HepG2 (cell line): ENCODE data around the gene ZNF341. TPM values are rescaled to one million over a fixed set of nuclear protein-coding genes. Genes with fewer than 3 reads are reported as not detected.

ENCODE experiments used
- AGO2 ChIP-seq: fragments of 200-400 bp; formaldehyde crosslinking; optimal IDR thresholded peaks from 2 replicates; pipeline ENCODE3; 2017; ENCODE audit warnings: mild to moderate bottlenecking, low read depth, low read length, moderate library complexity
- ARNTL ChIP-seq: sonication (generic); formaldehyde crosslinking; IDR thresholded peaks from 2 replicates; pipeline ENCODE4 v1.4.0; 2020; ENCODE audit warnings: mild to moderate bottlenecking, missing genetic modification reagents
- ATF5 ChIP-seq: sonication (generic); formaldehyde crosslinking; IDR thresholded peaks from 2 replicates; pipeline ENCODE4 v1.4.0; 2020; ENCODE audit warnings: mild to moderate bottlenecking, low read depth, missing genetic modification reagents
- GTF2F1 ChIP-seq: fragments of 150-350 bp; IDR thresholded peaks from 2 replicates; pipeline ENCODE4 v1.6.1; 2014; ENCODE audit warnings: low read length
- HBP1 ChIP-seq: IDR thresholded peaks from 2 replicates; pipeline ENCODE4 v1.6.1; 2016; ENCODE audit warnings: low read depth, control low read depth
- HMGXB4 ChIP-seq, 2 experiments: sonication (generic) in 1 of 2; formaldehyde crosslinking in 1 of 2; IDR thresholded peaks; 2 replicates each; pipeline versions ENCODE4 v1.4.0 to v1.6.1; 2018 to 2020; ENCODE audit warnings: missing genetic modification reagents in 2 of 2, borderline replicate concordance in 1 of 2, low read depth in 1 of 2, mild to moderate bottlenecking in 1 of 2, missing biosample characterization in 1 of 2
- HNF4A ChIP-seq: sonication (generic); formaldehyde crosslinking; IDR thresholded peaks from 2 replicates; pipeline ENCODE4 v1.4.0; 2020; ENCODE audit warnings: missing genetic modification reagents
- HOXA3 ChIP-seq: sonication (generic); formaldehyde crosslinking; IDR thresholded peaks from 2 replicates; pipeline ENCODE4 v1.5.0; 2020; ENCODE audit warnings: missing genetic modification reagents
- IRF9 ChIP-seq: sonication (generic); formaldehyde crosslinking; IDR thresholded peaks from 2 replicates; pipeline ENCODE4 v1.8.0; 2022; ENCODE audit warnings: missing genetic modification reagents, mild to moderate bottlenecking, borderline replicate concordance
- MYC ChIP-seq: sonication (generic); formaldehyde crosslinking; IDR thresholded peaks from 2 replicates; pipeline ENCODE4 v1.9.0; 2021; ENCODE audit warnings: missing genetic modification reagents, borderline replicate concordance
- NCOA1 ChIP-seq: sonication (generic); formaldehyde crosslinking; IDR thresholded peaks from 2 replicates; pipeline ENCODE4 v1.9.0; 2021; ENCODE audit warnings: missing genetic modification reagents
- NR3C1 ChIP-seq: sonication (generic); formaldehyde crosslinking; IDR thresholded peaks from 2 replicates; pipeline ENCODE4 v1.4.0; 2020; ENCODE audit warnings: missing genetic modification reagents
- PHF8 ChIP-seq: sonication (generic); formaldehyde crosslinking; IDR thresholded peaks from 2 replicates; pipeline ENCODE4 v1.5.0; 2020; ENCODE audit warnings: missing genetic modification reagents
- TOE1 ChIP-seq: sonication (generic); formaldehyde crosslinking; IDR thresholded peaks from 2 replicates; pipeline ENCODE4 v1.4.0; 2020; ENCODE audit warnings: mild to moderate bottlenecking, missing genetic modification reagents
- ZBTB3 ChIP-seq: sonication (generic); formaldehyde crosslinking; IDR thresholded peaks from 2 replicates; pipeline ENCODE4 v1.4.0; 2020; ENCODE audit warnings: low read depth, mild to moderate bottlenecking, moderate library complexity, missing genetic modification reagents, borderline replicate concordance
- ZMYM2 ChIP-seq: sonication (generic); formaldehyde crosslinking; IDR thresholded peaks from 2 replicates; pipeline ENCODE4 v1.8.0; 2022; ENCODE audit warnings: mild to moderate bottlenecking, missing genetic modification reagents
- ZNF224 ChIP-seq: sonication (generic); formaldehyde crosslinking; IDR thresholded peaks from 2 replicates; pipeline ENCODE4 v1.5.0; 2020; ENCODE audit warnings: mild to moderate bottlenecking, missing genetic modification reagents
- ZNF34 ChIP-seq: sonication (generic); formaldehyde crosslinking; IDR thresholded peaks from 2 replicates; pipeline ENCODE4 v1.4.0; 2020; ENCODE audit warnings: mild to moderate bottlenecking, missing genetic modification reagents, borderline replicate concordance
- ZNF552 ChIP-seq: sonication (generic); formaldehyde crosslinking; IDR thresholded peaks from 2 replicates; pipeline ENCODE4 v1.9.0; 2022; ENCODE audit warnings: missing genetic modification reagents, mild to moderate bottlenecking, borderline replicate concordance
- ZNF616 ChIP-seq: sonication (generic); formaldehyde crosslinking; IDR thresholded peaks from 2 replicates; pipeline ENCODE4 v1.5.0; 2020; ENCODE audit warnings: low read depth, mild to moderate bottlenecking, missing genetic modification reagents
- ZNF704 ChIP-seq: sonication (generic); formaldehyde crosslinking; IDR thresholded peaks from 2 replicates; pipeline ENCODE4 v1.8.1; 2023; ENCODE audit warnings: mild to moderate bottlenecking, inconsistent platforms, moderate library complexity, missing genetic modification reagents, borderline replicate concordance
- ZNF766 ChIP-seq: sonication (generic); formaldehyde crosslinking; IDR thresholded peaks from 2 replicates; pipeline ENCODE4 v1.5.0; 2020; ENCODE audit warnings: missing genetic modification reagents, borderline replicate concordance
- ZNF841 ChIP-seq: sonication (generic); formaldehyde crosslinking; IDR thresholded peaks from 2 replicates; pipeline ENCODE4 v1.8.1; 2023; ENCODE audit warnings: missing genetic modification reagents, borderline replicate concordance
- polyA plus RNA-seq, 8 experiments: library from polyadenylated mRNA; depleted of rRNA in 3 of 8; stranded (reverse) in 7 of 8; unstranded in 1 of 8; fragments of >200 nt; fragmentation: Illumina TruSeq in 4 of 8; extraction: Trizol in 4 of 8; gene quantifications; 2 replicates each; pipeline versions ENCODE4 v1.2.1 to v1.2.3, GENCODE V29; 2011 to 2016; ENCODE audit warnings: low read depth in 4 of 8, missing spikeins in 1 of 8, mixed read lengths in 1 of 8; ENCODE audit not compliant: insufficient read depth in 1 of 8
- total RNA-seq, 5 experiments: library from RNA; depleted of rRNA; stranded (reverse); fragments of >200 nt; fragmentation: Illumina TruSeq; extraction: Trizol; gene quantifications; 2 replicates each; pipeline ENCODE4 v1.2.3, GENCODE V29; 2016; ENCODE audit warnings: low read depth in 1 of 5

ZNF341 gene
- total and polyA plus RNA-seq, 2 of the 13 experiments (the other 11 are each of a cell fraction or from before 2014, with no cell fraction given): 1.1 to 2.2 TPM

- TF ChIP-seq ATF5 (CRISPR knock-in tag) (peak; percentile 68; the same call in 1 of the 2 replicates), TOE1 (no peak), IRF9 (CRISPR knock-in tag) (no peak), ZNF34 (CRISPR knock-in tag) (0 out of 2 replicates have a peak, but pooled peaks have one; percentile 59), PHF8 (CRISPR knock-in tag) (no peak), HBP1 (no peak), HNF4A (CRISPR knock-in tag) (peak; percentile 62), ZNF552 (no peak), ZMYM2 (CRISPR knock-in tag) (peak; percentile 19; the same call in 1 of the 2 replicates), ZNF616 (0 out of 2 replicates have a peak, but pooled peaks have one; percentile 22), ZBTB3 (CRISPR knock-in tag) (no peak), AGO2 (no peak), ZNF704 (CRISPR knock-in tag) (no peak), HMGXB4 (CRISPR knock-in tag; IDR thresholded peaks at IDR 0.05; ENCODE audit: borderline replicate concordance in 1 of 2, low read depth in 1 of 2) (0 out of 4 replicates have a peak, but pooled peaks of 1 of the 2 experiments have one; percentile 19), ZNF224 (CRISPR knock-in tag) (peak; percentile 56; the same call in 1 of the 2 replicates), ARNTL (CRISPR knock-in tag) (0 out of 2 replicates have a peak, but pooled peaks have one; percentile 20), NCOA1 (0 out of 2 replicates have a peak, but pooled peaks have one; percentile 23), ZNF766 (no peak), NR3C1 (CRISPR knock-in tag) (no peak), MYC (CRISPR knock-in tag) (no peak; the same call in 1 of the 2 replicates), GTF2F1 (no peak), ZNF841 (CRISPR knock-in tag) (no peak), HOXA3 (CRISPR knock-in tag) (no peak)
Observed at GRCh38 chr20:33838035-33838864, 106.5 kb downstream of the ZNF341 start (continued).
